Effector memory CD8-positive, alpha-beta T cell (primary cell): ENCODE measurements around the gene MYOM1.
"Not testable (repeated sequence)": the region's sequence is repeated elsewhere in the genome, so short reads cannot be mapped to it uniquely, and the experiment has no call there.

Experiments
- ATAC-seq: fragments of 150-1000 bp; cut with Tn5 transposase; replicated peaks from 2 replicates; pipeline ENCODE4 v1.10.0; 2021; ENCODE audit warnings: mild to moderate bottlenecking, moderate library complexity
- DNase-seq, 3 experiments: peaks; one replicate each; pipeline ENCODE4 v3.0.0; 2021
- H3K27ac Mint-ChIP-seq, 2 donors: one replicate each; pipeline ENCODE4 v1.8.0; 2022; ENCODE audit warnings: mild to moderate bottlenecking in 2 of 2, mixed read lengths in 2 of 2, moderate library complexity in 2 of 2
- H3K27me3 Mint-ChIP-seq, 2 donors: one replicate each; pipeline ENCODE4 v1.8.0; 2022; ENCODE audit warnings: mixed read lengths in 2 of 2
- H3K36me3 Mint-ChIP-seq: one replicate; pipeline ENCODE4 v1.8.0; 2022; ENCODE audit warnings: mild to moderate bottlenecking, moderate library complexity, mixed read lengths; ENCODE audit not compliant: insufficient read depth
- H3K4me1 Mint-ChIP-seq, 2 donors: one replicate each; pipeline ENCODE4 v1.8.0; 2022; ENCODE audit warnings: low read depth in 2 of 2, mixed read lengths in 2 of 2
- H3K4me3 Mint-ChIP-seq, 2 donors: one replicate each; pipeline ENCODE4 v1.8.0; 2022; ENCODE audit warnings: mild to moderate bottlenecking in 2 of 2, mixed read lengths in 2 of 2, moderate library complexity in 2 of 2
- H3K9me3 Mint-ChIP-seq, 2 donors: one replicate each; pipeline ENCODE4 v1.8.0; 2022; ENCODE audit warnings: mixed read lengths in 2 of 2

MYOM1 gene

GRCh38 chr18:3221496-3221895 is 1.7 kb upstream of the MYOM1 start:
- no peak for DNase-seq
- Mint-ChIP-seq H3K4me3 (no peak overlapping the region), H3K4me1 (peaks cover 6 to 9% of the 10 kb centered on the region in 2 donors), H3K36me3 (no peaks in the 10 kb centered on the region), H3K9me3 (no peaks in the 10 kb centered on the region), H3K27me3 (peaks cover 0 to 7% of the 10 kb centered on the region in 2 donors), H3K27ac (no peak overlapping the region)
- ATAC-seq = no peak

- H3K9me3 Mint-ChIP-seq, H3K27me3 Mint-ChIP-seq, H3K4me1 Mint-ChIP-seq, H3K27ac Mint-ChIP-seq, DNase-seq, H3K36me3 Mint-ChIP-seq, H3K4me3 Mint-ChIP-seq, ATAC-seq: not testable (repeated sequence)
Observed at GRCh38 chr18:3220868-3221267, 1.1 kb upstream of the MYOM1 start.

GRCh38 chr18:3219241-3219630 is 532 bp downstream of the MYOM1 start:
- ATAC-seq = no peak
- no peak for DNase-seq
- Mint-ChIP-seq H3K36me3 (peaks cover 2% of the 10 kb centered on the region), H3K27me3 (no peaks in the 10 kb centered on the region), H3K4me3 (no peak overlapping the region), H3K4me1 (peaks cover 4 to 6% of the 10 kb centered on the region in 2 donors), H3K9me3 (no peaks in the 10 kb centered on the region), H3K27ac (no peak overlapping the region)

- DNase-seq = no peak
- H3K4me1 Mint-ChIP-seq = peaks cover 4 to 6% of the 10 kb centered on the region in 2 donors
- no peaks in the 10 kb centered on the region for H3K9me3 Mint-ChIP-seq
- H3K27me3 Mint-ChIP-seq = no peaks in the 10 kb centered on the region
- H3K4me3 Mint-ChIP-seq = no peak overlapping the region
- H3K27ac Mint-ChIP-seq = no peak overlapping the region
- ATAC-seq = no peak
- peaks cover 2% of the 10 kb centered on the region for H3K36me3 Mint-ChIP-seq
Observed at GRCh38 chr18:3218819-3219218, 949 bp downstream of the MYOM1 start.

GRCh38 chr18:3217948-3218647 is 1.7 kb downstream of the MYOM1 start:
- DNase-seq = no peak
- H3K4me3 Mint-ChIP-seq = no peak overlapping the region
- no peaks in the 10 kb centered on the region for H3K9me3 Mint-ChIP-seq
- peaks cover 2% of the 10 kb centered on the region for H3K36me3 Mint-ChIP-seq
- H3K27ac Mint-ChIP-seq = no peak overlapping the region
- no peaks in the 10 kb centered on the region for H3K27me3 Mint-ChIP-seq
- no peak for ATAC-seq
- H3K4me1 Mint-ChIP-seq = peaks cover 4 to 6% of the 10 kb centered on the region in 2 donors

- peak overlapping the region in 1 of 2 donors; percentile 1 for H3K27ac Mint-ChIP-seq
- peaks cover 2% of the 10 kb centered on the region for H3K36me3 Mint-ChIP-seq
- H3K4me1 Mint-ChIP-seq = peaks cover 4 to 6% of the 10 kb centered on the region in 2 donors
- no peaks in the 10 kb centered on the region for H3K27me3 Mint-ChIP-seq
- ATAC-seq (no peak), DNase-seq (no peak)
- no peak overlapping the region for H3K4me3 Mint-ChIP-seq
- no peaks in the 10 kb centered on the region for H3K9me3 Mint-ChIP-seq
Observed at GRCh38 chr18:3216987-3217386, 2.8 kb downstream of the MYOM1 start.

GRCh38 chr18:3214855-3215637 is 4.7 kb downstream of the MYOM1 start:
- no peak for ATAC-seq
- no peak for DNase-seq

GRCh38 chr18:3213300-3214059 is 6.3 kb downstream of the MYOM1 start:
- peak overlapping the region; percentile 23 to 41 for H3K27ac Mint-ChIP-seq
- H3K36me3 Mint-ChIP-seq = peaks cover 2% of the 10 kb centered on the region
- peaks cover 5 to 8% of the 10 kb centered on the region in 2 donors for H3K4me1 Mint-ChIP-seq
- no peaks in the 10 kb centered on the region for H3K27me3 Mint-ChIP-seq
- H3K4me3 Mint-ChIP-seq = no peak overlapping the region
- H3K9me3 Mint-ChIP-seq = no peaks in the 10 kb centered on the region
- peak; percentile 81 for ATAC-seq
- no peak for DNase-seq

More at GRCh38 chr18:3214855-3215637, 4.7 kb downstream of the MYOM1 start:
- Mint-ChIP-seq H3K4me3 (no peak overlapping the region), H3K9me3 (no peaks in the 10 kb centered on the region), H3K27ac (no peak overlapping the region), H3K36me3 (peaks cover 2% of the 10 kb centered on the region), H3K27me3 (no peaks in the 10 kb centered on the region), H3K4me1 (peaks cover 7 to 9% of the 10 kb centered on the region in 2 donors)

- Mint-ChIP-seq H3K27ac (peak overlapping the region in 1 of 2 donors; percentile 41), H3K36me3 (peaks cover 2% of the 10 kb centered on the region), H3K27me3 (no peaks in the 10 kb centered on the region), H3K4me1 (peaks cover 5 to 8% of the 10 kb centered on the region in 2 donors), H3K9me3 (no peaks in the 10 kb centered on the region), H3K4me3 (no peak overlapping the region)
- no peak for DNase-seq
- ATAC-seq = no peak
Observed at GRCh38 chr18:3212657-3213056, 7.1 kb downstream of the MYOM1 start.

GRCh38 chr18:3211236-3211992 is 8.4 kb downstream of the MYOM1 start:
- ATAC-seq (no peak), DNase-seq (no peak)
- Mint-ChIP-seq H3K27me3 (no peaks in the 10 kb centered on the region), H3K27ac (no peak overlapping the region), H3K36me3 (peaks cover 2% of the 10 kb centered on the region), H3K4me3 (no peak overlapping the region), H3K9me3 (no peaks in the 10 kb centered on the region), H3K4me1 (peaks cover 5 to 8% of the 10 kb centered on the region in 2 donors)

- peak; percentile 46 for ATAC-seq
- Mint-ChIP-seq H3K9me3 (no peaks in the 10 kb centered on the region), H3K27ac (peak overlapping the region in 1 of 2 donors; percentile 64)
Observed at GRCh38 chr18:3209859-3210569, 9.8 kb downstream of the MYOM1 start.

GRCh38 chr18:3207565-3207964 is 12.2 kb downstream of the MYOM1 start:
- ATAC-seq = no peak
- H3K27ac Mint-ChIP-seq = no peak overlapping the region

More at GRCh38 chr18:3209859-3210569, 9.8 kb downstream of the MYOM1 start:
- Mint-ChIP-seq H3K4me1 (peaks cover 5 to 8% of the 10 kb centered on the region in 2 donors), H3K4me3 (no peak overlapping the region), H3K36me3 (peaks cover 2% of the 10 kb centered on the region), H3K27me3 (no peaks in the 10 kb centered on the region)
- DNase-seq = no peak

More at GRCh38 chr18:3207565-3207964, 12.2 kb downstream of the MYOM1 start:
- peaks cover 2 to 11% of the 10 kb centered on the region in 2 donors for H3K9me3 Mint-ChIP-seq
- no peak overlapping the region for H3K4me3 Mint-ChIP-seq
- H3K4me1 Mint-ChIP-seq = peaks cover 5 to 8% of the 10 kb centered on the region in 2 donors
- no peaks in the 10 kb centered on the region for H3K36me3 Mint-ChIP-seq
- H3K27me3 Mint-ChIP-seq = no peaks in the 10 kb centered on the region
- DNase-seq = no peak
